Measurements from ENCODE around the gene APOC1. TPM values are rescaled to one million over a fixed set of nuclear protein-coding genes. Genes with fewer than 3 reads are reported as not detected.

The APOC1 gene
- total RNA-seq, 1 experiment from 2014 or later: 86.5 TPM

DNA sequence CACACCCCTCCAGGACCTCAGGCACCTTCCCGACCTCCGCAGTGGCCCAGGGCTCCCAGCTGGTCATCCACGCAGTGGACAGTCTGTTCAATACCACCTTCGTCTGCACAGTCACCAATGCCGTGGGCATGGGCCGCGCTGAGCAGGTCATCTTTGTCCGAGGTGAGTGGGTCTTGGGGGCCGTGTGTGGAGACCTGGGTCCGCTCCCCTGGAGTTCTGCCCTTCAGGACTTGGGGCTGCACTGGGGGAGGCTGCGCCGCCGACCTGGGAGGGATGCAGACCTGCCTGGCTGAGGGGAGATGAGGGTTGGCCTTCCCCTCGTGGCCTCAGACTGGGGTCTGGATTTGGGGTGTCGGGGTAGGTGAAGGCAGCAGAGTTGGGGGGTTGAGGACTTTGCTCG lies 40.1 kb upstream of the APOC1 start (continued):
- TF ChIP-seq, protein P1, sequence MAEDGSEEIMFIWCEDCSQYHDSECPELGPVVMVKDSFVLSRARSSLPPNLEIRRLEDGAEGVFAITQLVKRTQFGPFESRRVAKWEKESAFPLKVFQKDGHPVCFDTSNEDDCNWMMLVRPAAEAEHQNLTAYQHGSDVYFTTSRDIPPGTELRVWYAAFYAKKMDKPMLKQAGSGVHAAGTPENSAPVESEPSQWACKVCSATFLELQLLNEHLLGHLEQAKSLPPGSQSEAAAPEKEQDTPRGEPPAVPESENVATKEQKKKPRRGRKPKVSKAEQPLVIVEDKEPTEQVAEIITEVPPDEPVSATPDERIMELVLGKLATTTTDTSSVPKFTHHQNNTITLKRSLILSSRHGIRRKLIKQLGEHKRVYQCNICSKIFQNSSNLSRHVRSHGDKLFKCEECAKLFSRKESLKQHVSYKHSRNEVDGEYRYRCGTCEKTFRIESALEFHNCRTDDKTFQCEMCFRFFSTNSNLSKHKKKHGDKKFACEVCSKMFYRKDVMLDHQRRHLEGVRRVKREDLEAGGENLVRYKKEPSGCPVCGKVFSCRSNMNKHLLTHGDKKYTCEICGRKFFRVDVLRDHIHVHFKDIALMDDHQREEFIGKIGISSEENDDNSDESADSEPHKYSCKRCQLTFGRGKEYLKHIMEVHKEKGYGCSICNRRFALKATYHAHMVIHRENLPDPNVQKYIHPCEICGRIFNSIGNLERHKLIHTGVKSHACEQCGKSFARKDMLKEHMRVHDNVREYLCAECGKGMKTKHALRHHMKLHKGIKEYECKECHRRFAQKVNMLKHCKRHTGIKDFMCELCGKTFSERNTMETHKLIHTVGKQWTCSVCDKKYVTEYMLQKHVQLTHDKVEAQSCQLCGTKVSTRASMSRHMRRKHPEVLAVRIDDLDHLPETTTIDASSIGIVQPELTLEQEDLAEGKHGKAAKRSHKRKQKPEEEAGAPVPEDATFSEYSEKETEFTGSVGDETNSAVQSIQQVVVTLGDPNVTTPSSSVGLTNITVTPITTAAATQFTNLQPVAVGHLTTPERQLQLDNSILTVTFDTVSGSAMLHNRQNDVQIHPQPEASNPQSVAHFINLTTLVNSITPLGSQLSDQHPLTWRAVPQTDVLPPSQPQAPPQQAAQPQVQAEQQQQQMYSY (CRISPR knock-in tag; IDR thresholded peaks at IDR 0.05): no peak
- no peak for TF ChIP-seq SMAD3 (CRISPR knock-in tag; IDR thresholded peaks at IDR 0.05; ENCODE audit: borderline replicate concordance)

DNA sequence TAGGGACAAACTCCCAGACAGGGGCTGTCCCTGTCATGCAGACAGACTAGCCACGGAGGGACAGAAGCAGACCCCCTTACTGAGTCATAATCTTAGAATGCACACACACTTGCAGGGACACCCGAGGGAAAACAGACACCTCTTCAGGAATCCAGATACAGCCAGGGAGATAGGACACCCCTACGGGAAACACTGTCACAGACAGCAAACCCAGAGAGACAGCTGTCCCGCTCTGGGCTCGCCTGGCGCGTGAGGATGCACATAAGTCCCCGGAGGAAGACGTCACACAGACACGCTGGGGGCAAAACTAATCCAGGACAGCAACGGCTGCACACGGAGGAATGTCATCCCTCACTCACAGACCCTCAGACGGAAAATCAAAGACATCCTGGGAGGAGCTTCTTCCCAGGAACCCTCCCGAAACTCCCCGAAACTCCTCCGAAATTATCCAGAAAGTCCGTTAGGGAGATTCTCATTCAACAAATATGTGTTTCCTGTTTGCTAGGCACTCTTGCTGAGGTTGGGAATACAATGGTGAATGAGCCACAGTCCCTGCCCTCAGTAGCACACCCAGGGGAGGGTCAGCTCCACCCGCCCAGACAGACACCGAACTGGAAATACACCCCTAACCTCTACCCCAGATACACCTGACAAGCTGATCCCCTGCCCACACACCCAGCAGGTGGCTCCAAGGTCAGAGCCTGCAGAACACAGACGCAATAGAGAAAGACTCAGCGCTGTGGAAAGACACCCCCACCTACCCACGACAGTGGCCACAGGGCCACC lies 38.5 kb upstream of the APOC1 start:
- peak overlapping the region; percentile 2; the same call in 1 of the 2 replicates for H3K27ac Mint-ChIP-seq
- ChIA-PET POLR2A (no interaction called here), CTCF (no interaction called here)
- peaks cover 24% of the 10 kb centered on the region for H3K4me1 Mint-ChIP-seq
- ATAC-seq: no peak
- H3K27me3 Mint-ChIP-seq (ENCODE audit: low read depth): no peaks in the 10 kb centered on the region
- no peak overlapping the region for H3K4me3 Mint-ChIP-seq
- no peak for TF ChIP-seq TP53 (CRISPR knock-in tag; IDR thresholded peaks at IDR 0.05)
- TF ChIP-seq STAT6 (CRISPR knock-in tag; conservative IDR thresholded peaks at IDR 0.05; ENCODE audit: low read depth): no peak
- no peak for TF ChIP-seq CDX4 (CRISPR knock-in tag; IDR thresholded peaks at IDR 0.05; ENCODE audit: borderline replicate concordance)
- TF ChIP-seq CREM (CRISPR knock-in tag; IDR thresholded peaks at IDR 0.05): no peak
- TF ChIP-seq, protein P1 (CRISPR knock-in tag; IDR thresholded peaks at IDR 0.05): no peak
- TF ChIP-seq, protein P2, sequence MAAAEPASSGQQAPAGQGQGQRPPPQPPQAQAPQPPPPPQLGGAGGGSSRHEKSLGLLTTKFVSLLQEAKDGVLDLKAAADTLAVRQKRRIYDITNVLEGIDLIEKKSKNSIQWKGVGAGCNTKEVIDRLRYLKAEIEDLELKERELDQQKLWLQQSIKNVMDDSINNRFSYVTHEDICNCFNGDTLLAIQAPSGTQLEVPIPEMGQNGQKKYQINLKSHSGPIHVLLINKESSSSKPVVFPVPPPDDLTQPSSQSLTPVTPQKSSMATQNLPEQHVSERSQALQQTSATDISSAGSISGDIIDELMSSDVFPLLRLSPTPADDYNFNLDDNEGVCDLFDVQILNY (CRISPR knock-in tag; IDR thresholded peaks at IDR 0.05): no peak
- TF ChIP-seq ZNF263 (CRISPR knock-in tag; IDR thresholded peaks at IDR 0.05; ENCODE audit: low read depth): no peak
- TF ChIP-seq ZBTB43 (CRISPR knock-in tag; IDR thresholded peaks at IDR 0.05): no peak
- no peak for TF ChIP-seq GRHL2 (CRISPR knock-in tag; IDR thresholded peaks at IDR 0.05; ENCODE audit: insufficient replicate concordance, severe bottlenecking)
- no peak for TF ChIP-seq ATF1 (CRISPR knock-in tag; IDR thresholded peaks at IDR 0.05)
- no peak for TF ChIP-seq NR2C2 (CRISPR knock-in tag; IDR thresholded peaks at IDR 0.05)
- peaks cover 52% of the 10 kb centered on the region for H3K36me3 Mint-ChIP-seq
- no peaks in the 10 kb centered on the region for H3K9me3 Mint-ChIP-seq
- DNase-seq (ENCODE audit: low spot score): no peak
